Skin of body (tissue), 2 donors: ENCODE data around the gene WIPI1. TPM values are rescaled to one million over a fixed set of nuclear protein-coding genes. Genes with fewer than 3 reads are reported as not detected.

Experiments used
- DNase-seq: peaks from one replicate; lab custom pipeline; 2025; lab: John Stamatoyannopoulos, UW
- total RNA-seq: library from RNA; depleted of rRNA; stranded (reverse); fragments of >200 nt; gene quantifications from one replicate; pipeline ENCODE4 v1.2.3, GENCODE V29; 2014

The WIPI1 gene
- total RNA-seq, 1 donor from 2014 or later: 44.4 TPM

- no peak for DNase-seq
Measured at GRCh38 chr17:68460715-68461114, 3.4 kb upstream of the WIPI1 start.

- no peak for DNase-seq
Measured at GRCh38 chr17:68460146-68460545, 2.9 kb upstream of the WIPI1 start.

- DNase-seq: no peak
Measured at GRCh38 chr17:68459037-68459639, 1.8 kb upstream of the WIPI1 start.

- no peak for DNase-seq
Measured at GRCh38 chr17:68458260-68459036, 1.2 kb upstream of the WIPI1 start.

DNA sequence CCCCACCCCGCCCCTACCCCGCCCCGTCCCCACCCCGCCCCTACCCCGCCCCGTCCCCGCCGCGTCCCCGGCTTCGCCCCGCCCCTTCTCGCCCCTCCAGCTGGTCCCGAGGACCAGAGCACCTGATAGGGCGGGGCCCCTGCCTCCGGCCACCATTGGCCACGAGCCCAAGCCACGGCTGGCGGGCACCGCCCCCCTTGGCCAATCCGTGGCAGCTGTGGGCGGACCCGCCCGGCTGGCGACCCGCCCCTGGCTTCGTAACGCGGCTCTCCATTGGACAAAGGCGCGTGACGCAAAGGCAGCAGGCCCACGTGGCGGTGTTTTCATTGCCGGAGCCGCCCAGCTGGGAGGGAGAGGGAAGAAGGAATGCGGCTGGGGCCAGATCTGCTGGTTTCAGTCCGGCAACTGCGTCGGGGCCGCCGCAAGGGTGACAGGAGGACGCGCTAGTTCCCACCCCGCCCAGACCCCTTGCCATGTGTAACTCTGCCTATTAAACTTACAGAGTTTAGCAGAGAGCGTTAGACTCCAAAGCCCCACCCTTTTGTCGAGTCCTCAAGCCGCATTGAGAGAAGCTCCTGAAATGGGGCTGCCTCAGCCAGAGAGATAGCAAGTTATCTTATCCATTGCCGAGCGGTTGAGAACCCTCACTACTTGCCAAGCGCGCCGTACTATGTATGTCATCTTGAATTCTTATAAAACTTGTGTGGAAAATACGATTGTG lies 403 bp upstream of the WIPI1 start:
- peak; percentile 98 for DNase-seq

- DNase-seq: peak; percentile 72
Measured at GRCh38 chr17:68456339-68457167, 743 bp downstream of the WIPI1 start.

GRCh38 chr17:68455901-68456338 lies 1.4 kb downstream of the WIPI1 start:
- DNase-seq: peak; percentile 72

GRCh38 chr17:68453991-68454665 lies 3.2 kb downstream of the WIPI1 start:
- DNase-seq: no peak

DNA sequence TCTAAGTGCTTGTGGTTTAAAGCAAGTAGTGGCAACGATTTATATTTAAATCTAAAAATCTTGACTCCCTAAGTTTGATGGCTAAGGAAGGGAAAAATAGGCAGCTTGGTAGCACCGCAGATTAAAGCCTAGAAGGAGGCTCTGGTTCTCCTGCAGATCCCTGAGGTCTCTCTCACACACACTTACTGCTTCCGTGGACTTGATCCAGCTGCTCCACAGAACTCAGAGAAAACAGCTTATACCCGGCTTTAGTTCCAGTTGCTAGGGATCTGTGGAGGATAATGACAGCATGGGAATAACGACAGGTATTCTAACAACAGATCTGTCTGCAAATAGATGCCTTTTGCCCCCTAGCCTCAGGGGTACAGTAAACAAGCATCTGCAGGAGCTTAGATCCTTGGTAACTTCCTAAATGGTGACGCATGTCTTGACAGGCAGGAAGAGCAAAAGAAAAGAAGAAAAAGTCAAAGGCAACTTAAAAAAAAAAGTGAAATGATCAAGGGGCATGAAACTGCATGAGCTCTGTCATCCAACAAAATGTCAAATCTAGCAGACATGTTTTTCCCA lies 4.5 kb downstream of the WIPI1 start:
- DNase-seq: no peak

DNA sequence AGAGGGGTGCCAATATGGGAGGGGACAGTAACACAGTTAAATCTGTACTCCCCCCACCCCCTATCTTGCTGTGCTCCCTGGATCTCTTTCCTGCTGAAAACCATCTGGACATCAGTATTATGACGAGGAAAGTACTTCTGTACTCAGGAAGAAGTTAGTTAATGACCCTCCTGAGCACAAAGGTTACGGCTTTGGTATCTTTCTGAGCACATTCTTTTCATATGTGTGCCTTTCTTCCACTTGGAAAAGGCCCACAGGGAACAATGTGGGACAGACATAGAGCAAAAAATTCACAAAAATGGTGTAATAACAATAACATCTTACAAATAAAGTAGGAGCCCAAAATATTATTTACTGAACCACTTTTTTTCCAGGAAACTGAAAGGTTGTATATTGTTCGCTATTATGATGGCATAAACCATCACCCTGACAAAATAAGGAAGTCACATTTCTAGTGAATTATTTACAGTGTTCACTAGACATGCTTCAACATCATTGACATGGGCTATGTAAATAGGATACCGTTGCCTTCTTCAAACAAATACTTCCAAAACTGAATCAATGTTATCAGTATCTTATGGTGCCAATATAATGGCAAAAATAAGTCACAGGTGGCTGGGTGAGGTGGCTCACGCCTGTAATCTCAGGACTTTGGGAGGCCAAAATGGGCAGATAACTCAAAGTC lies 5.5 kb downstream of the WIPI1 start:
- no peak for DNase-seq

DNA sequence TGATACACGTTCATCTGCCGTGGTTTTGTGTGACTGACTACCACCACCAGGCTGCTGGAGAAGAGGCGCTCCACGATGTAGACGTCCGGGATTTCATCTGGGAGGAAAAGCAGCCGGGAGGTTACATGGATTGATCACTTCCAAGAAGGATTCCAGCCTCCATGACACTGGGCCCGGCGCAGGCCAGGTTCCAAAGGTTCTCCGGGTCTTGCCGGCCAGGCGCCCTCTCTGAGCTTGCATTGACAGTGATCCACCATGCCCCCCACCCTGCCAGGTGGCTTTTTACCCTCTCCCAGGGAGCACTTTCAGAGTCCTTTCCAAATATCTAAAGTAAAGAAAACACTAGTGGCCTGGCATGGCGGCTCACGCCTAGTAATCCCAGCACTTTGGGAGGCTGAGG lies 6.5 kb downstream of the WIPI1 start:
- no peak for DNase-seq

DNA sequence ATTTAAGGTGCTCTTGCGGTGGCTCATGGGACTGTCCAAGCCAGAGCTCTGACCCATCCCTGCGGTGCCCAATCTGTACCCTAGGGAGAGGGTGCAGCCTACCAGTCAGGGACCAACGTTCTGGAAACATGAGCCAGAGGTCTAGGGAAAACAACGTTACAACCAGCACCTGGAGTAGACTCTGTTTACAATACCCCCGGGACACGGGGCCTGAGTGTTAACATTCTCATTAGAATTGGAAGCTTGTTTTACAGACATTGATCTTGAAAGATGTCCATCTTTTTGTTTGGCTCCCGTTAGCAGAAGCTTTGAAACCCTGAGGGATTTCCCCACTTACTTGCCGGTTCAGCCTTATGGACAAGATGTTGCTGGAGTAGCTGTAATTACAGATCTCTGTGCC lies 6.9 kb downstream of the WIPI1 start:
- no peak for DNase-seq

GRCh38 chr17:68449021-68449739 lies 8.1 kb downstream of the WIPI1 start:
- no peak for DNase-seq

- no peak for DNase-seq
Measured at GRCh38 chr17:68446626-68447041, 10.7 kb downstream of the WIPI1 start.

DNA sequence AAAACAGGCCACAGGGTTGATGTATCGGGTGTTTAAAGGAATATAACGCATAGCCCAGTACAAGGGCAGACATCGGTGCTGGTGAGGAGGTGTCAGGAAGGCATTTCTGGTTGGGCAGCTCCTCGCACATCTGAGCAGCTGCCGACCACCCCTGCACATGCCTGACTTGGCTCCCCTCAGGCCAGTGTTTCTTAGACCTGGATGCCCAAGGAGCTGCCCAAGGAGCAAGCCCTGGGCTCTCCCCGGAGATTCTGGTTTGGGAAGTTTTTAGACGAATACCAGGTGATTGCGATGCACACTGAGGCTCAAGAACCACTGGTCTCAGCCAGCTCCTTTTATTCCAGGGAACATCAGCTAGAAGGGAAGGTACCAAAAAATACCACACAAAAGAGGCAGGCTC lies 11.6 kb downstream of the WIPI1 start:
- no peak for DNase-seq

DNA sequence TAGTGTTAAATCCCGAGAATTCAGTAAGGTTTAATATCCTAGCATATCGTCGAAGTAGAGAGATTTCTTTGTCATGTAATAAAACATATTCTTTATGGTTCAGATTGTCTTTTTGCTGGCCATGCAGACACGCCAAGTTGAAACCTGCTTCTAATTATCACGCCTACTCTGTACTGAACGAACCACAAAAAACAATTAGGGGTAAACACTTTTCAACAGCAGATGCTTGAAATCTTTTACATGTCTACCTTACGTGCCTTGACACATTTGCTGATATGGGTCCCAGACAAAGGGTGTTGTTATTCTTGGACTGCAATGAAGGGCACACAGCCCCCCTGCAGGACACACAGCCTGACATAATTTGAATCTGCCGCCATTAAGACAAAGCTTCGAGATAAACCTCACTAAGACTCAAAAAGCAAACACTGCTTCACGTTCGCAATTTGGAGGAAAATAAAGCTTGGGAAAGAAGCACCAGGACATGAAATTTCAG lies 13.3 kb downstream of the WIPI1 start:
- DNase-seq: peak; percentile 71

- DNase-seq: no peak
Measured at GRCh38 chr17:68441070-68441770, 16.1 kb downstream of the WIPI1 start.

DNA sequence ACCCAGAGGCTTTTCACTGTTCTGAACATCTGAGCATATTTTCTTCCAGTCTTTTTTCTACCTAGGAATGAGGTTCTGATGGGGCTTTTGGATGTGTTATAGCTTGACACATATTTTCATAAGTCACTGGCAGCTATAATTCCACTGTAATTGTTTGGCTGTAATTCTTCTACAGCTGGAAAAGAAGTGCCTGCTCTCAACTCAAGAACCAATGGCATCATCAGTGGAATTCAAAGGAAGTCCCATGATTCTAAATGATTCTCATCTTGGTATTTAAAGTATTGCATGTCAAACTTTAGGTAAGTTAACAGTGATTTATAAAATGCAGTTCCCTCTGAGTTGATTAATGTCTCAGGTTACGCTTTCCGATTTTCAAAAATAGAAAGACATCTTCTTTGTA lies 16.8 kb downstream of the WIPI1 start:
- DNase-seq: no peak
